ENCODE measurements around the gene HSPBP1.
A peak's percentile ranks its signal among the peaks of the same experiment; 100 is the strongest.
"Not testable (repeated sequence)": the region's sequence is repeated elsewhere in the genome, so short reads cannot be mapped to it uniquely, and the experiment has no call there.

Gene HSPBP1, protein sequence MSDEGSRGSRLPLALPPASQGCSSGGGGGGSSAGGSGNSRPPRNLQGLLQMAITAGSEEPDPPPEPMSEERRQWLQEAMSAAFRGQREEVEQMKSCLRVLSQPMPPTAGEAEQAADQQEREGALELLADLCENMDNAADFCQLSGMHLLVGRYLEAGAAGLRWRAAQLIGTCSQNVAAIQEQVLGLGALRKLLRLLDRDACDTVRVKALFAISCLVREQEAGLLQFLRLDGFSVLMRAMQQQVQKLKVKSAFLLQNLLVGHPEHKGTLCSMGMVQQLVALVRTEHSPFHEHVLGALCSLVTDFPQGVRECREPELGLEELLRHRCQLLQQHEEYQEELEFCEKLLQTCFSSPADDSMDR
- 9.3 to 11.2 reads per million in 2 donors for total RNA-seq

DNA sequence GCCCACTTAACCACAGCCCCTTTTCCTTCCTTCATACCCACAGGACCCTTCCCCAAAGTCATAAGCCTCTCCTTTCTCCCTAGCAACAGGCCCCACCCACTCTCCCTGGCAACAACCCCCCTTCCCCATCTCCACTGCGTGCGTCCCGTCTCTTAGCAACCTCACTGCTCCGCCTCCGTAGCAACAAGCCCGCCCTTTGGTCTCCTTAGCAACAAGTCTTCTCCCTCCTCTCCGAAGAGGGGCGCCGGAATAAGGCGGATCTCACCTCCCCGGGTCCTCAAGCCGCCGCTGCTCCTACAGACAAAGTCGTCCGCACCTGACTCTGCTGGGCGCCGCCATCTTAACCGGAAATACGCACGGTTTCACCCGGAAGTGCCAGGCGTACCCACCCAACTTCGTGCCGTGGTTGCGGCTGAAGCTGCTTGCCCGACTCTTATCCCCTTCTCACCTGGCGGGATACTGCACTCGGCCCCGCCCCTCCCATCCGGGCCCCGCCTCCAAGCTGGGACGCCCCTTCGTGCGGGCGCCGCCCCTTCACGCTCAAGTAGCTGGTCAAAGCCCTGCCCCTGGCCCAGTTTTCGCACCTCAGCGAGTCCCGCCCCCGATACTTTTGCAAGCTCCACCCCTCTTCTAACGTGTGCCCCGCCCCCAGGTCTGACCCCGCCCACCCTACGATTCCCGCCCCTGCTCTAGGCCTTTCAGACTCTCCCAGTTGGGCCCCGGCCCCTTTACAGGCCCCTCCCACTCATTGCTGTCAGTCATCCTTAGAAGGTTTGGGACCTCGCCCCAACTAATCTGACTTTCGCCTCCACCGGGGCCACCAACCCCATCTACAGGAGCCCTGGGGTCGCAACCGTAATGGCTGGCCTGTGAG, at the start of gene HSPBP1:
TSS of gene HSPBP1 (minus strand) at position 341 of the 874 bp plus-strand sequence. CDS start 502 bp downstream, outside the sequence.
- DNase-seq, result peak; percentile 90

DNA sequence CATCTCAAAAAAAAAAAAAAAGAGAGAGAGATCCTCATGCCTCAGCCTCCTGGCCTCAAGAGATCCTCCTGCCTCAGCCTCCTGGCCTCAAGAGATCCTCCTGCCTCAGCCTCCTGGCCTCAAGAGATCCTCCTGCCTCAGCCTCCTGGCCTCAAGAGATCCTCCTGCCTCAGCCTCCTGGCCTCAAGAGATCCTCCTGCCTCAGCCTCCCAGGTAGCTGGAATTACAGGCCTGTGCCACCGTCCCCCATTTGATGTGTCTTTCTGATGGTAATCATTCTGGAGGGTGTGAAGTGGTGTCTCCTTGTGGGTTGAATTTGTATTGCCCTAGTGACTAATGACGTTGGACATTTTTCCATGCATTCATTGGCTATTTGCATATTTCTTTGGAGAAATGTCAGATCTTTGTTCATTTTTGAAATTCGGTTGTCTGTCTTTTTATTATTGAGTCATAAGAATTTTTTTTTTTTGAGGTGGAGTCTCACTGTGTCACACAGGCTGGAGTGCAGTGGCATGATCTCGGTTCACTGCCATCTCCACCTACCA, 48.9 kb upstream of the HSPBP1 start:
- DNase-seq, result not testable (repeated sequence)

DNA sequence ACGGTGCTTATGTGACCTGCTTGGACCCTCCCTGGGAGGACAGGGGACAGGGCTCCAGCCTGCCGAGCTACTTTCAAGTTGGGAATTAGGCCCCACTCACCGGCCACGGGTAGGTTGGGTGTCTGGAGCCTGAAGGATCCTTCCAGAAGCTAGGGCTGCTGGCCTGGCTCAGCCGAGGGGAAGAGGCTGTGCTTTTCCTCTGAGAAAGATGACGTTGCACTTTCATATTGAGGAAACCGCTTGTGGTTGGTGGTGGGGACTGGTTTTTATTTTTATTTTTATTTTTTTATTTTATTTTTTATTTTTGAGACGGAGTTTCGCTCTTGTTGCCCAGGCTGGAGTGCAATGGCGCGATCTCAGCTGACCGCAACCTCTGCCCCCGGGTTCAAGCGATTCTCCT, 45.3 kb upstream of the HSPBP1 start, which contains the start of gene TMEM150B:
TSS of gene TMEM150B (minus strand) at position 170 of the 400 bp plus-strand sequence. CDS start 4,305 bp downstream, outside the sequence.
- DNase-seq, result no peak

DNA sequence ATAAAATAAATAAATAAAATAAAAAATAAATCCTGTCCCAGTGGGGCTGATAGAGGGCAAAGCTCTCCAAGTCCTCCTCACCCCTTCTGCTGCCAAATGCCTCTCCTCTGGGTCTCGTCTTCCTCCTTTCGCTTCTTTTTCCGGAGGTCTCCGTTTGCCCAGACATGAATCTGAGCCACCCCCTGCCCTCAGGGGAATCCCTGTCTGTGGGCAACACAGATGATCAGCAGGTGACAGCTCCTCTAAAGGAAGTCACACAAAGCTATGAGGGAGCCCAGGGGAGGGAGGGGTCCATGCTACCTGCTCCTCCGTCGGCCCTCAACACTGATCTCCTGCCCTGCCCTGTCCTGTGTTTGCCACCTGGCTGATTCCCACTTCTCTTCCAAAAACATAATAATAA, 44.8 kb upstream of the HSPBP1 start:
- DNase-seq, result no peak

DNA sequence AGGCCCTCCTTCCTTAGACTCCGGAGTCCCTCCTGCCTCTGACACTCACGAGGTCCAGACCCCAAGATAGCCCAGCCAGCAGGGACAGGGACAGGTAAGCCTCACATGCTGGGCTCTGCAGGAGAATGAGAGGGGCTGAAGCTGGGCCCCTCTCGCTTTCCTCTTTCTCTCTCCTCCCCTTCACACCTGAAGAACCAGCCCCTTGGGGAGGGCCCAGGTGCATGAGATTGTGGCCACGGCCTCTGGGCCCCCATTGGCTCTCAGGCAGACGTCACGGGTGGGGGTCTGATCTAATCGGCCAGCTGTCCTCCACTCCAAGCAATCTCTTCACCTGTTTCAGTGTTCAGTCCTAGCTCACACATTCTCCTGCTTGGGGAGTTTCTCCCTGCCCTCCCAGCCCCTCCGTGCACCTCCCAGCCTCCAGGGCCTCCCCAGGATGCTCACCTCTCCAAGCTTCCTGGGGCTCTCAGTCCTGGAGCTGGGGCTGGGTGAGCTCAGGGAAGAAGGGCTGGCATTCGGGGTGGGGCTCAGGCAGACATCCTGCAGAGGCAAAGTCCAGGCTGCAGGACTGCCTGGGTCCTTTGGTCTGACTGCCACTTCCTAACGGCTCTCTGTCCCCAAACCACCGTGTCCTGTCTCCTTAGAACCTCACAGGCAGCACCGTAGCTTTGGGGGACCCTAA, 42.4 kb upstream of the HSPBP1 start:
- no peak for DNase-seq

DNA sequence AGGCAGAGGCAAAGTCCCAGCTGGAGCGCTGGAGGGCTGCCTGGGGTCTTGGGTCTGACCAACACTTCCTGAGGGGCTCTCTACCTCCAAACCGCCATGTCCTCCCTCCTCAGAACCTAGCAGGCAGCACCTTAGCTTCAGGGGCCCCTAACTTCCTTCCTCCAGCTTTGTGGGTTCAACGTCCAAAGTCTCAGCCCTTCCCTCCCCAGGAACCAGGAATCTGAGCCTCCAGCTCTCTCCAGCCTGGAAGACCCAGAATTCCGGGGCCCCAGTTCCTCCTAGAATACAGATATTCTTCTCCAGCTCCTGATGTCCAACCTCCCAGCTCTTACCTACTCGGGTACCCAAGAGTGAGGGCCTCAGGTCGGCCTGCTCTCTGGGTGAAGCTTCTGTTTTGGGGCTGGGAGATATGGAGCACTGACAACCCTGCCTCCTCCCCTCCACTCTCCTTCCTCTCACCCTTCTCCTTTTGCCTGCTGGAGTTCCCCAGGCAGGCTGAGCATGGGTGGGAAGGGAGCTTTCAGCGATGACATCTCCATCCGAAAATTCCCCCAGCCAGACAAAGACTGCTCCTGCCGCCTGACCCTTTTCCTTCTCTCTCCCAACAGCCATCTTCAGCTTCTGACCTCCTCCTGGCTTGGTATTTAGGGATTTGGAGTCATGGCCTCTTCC, 41.7 kb upstream of the HSPBP1 start:
- DNase-seq, result no peak

DNA sequence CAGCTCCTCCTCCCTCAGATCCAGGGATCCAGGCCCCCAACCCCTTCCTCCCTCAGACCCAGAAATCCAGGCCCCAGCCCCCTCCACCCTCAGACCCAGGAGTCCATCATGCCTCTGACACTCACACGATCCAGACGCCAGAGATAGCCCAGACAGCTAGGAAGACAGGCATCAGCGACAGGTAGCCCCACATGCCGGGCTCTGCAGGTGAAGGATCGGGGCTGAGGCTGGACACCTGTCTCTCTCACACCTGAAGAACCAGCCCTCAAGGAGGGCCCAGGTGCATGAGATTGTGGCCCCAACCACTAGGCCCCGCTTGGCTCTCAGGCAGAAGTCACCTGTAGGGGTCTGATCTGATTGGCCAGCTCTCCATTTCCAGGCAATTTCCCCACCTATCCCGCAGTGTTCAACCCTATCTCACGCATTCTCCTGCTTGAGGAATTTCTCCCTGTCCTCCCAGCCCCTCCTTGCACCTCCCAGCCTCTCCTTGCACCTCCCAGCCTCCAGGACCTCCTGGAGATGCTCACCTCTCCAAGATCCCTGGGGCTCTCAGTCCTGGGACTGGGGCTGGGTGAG, 41.0 kb upstream of the HSPBP1 start:
- DNase-seq, result no peak

DNA sequence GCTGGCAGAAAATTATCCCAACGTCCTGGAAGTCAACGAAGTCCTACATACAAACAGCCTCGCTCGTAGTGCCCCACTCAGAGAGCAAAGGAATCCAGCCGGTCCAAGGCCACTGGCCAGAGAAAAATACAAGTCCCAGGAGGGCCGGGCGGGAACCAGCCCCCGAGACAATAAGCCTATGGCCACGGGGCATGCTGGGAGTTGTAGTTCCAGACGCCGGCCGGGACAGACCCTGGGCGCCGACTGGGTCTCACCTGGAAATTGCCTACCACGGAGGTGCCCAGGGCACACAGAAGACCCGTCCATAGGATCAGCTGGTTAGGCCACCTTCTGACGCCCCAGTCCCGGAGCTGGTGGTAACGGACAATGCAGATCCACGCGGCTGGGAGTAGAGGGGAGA, 39.9 kb upstream of the HSPBP1 start:
- DNase-seq, result no peak

DNA sequence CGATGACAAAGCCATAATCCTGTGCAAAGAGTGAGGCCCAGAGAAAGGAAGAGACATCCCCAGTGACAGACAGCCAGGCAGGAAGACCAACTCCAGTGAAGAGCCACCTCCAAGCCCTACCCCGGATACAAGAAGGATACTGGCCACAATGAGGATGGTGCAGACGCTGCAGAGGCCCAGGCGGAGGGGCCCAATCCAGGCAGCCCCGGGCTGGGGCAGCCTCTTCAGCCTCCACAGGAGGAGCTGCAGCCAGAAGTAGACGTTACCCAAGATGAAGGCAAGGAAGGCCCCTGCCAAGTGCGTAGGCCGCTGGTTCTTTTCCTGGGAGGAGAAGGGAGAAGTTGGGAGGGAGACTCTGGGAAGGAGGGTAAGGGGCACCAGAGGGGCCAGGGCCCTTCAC, 36.7 kb upstream of the HSPBP1 start:
- DNase-seq, result no peak

DNA sequence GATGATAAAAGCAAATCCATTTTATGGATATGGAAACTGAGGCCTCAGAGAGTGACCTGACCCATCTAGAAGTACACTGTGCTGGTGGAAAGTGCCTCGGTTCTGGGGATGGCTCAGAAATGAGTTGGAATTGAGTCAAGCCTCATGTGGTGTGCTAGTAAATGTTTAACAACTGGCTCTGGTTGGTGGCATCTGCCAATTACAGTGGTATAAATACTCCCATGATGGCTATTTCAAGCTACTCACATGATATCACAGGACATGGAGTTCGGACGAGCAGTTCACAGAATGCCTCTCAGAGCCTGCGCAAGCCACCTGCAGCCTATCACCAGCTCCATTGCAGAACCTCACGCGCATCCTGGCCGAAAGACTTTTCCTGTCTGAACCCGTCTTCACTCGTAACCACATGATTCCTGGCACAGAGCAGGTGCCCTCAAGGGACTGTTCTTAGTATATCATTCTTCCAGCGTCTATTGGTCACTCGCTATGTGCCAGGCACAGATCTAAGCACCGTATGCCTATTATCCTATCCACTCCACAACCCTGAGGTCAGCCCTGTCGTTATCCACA, 36.1 kb upstream of the HSPBP1 start:
- DNase-seq, result no peak

DNA sequence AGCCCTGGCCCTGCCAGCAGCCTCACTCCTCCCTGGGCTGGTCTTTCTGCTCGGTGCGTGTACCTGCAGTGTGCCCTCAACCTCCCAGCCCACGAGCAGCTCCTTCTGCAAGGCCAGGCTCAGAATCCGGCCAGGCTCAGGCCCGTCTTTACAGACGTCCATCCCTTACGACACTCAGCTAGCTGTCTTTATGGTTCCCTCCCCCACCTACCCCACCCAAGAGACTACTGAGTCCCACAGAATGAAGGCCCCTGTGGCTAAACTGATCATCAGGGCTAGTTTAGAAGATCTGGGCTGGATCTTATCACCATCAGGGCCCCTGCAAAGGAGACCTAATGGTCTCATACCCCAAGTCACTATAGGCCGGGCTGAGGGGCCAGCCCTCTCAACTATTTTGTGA, 34.5 kb upstream of the HSPBP1 start:
- no peak for DNase-seq

DNA sequence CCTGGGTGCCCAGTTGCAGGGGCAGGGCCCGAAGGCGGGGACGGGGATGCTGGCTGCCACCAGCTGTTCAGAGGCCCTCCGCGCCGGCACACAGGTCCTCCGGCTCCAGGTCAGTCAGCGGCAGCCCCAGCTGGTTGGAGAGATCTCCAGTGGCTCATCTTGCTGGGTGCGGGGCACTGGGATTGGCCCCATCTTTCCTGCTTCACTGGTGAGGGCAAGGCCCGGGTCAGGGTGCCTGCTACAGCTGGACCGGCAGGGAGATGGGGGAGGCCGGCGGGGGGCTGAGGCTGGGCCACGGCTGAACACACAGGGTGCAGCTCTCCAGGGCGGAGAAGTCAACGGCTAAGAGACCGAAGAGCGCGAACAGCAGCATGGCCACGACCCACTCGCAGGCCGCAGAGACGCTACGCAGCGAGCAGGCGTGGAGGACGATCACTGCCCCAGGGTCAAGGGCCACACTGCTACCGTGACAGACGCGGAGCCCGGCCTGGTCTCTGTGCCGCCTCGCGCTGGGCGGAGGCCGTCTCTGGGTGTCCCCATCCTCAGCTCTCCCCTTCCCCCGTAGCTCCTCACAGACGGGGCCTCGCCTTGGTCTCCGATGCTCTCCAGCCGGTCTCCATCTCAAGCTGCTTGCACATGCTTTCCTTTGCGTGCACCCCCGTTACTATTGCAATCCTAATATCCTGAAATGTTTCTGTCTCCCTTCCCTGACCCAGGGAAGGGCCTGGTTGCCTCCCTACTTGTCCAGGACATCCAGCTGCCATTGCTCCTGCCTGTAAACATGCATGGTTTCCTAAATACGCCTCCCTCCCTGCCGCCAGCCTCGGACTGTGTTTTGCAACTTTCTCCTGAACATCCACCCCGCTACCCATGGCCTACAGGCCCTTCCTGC, 33.0 kb upstream of the HSPBP1 start:
- DNase-seq, result no peak

DNA sequence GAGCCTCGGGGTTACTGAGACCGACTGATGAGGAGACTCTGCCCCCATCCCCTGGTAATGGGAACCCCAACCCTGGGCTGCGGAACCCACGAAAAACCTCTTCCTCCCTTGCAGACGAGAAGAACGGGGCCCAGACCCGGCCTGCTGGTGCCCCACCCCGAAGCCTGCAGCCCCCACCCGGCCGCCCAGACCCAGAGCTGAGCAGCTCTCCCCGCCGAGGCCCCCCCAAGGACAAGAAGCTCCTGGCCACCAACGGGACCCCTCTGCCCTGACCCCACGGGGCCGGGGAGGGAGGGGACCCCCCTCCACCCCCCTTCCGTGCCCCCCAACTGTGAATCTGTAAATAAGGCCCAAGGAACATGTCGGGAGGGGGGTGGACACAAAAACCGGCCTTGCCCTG, 31.9 kb upstream of the HSPBP1 start:
- DNase-seq, result no peak

DNA sequence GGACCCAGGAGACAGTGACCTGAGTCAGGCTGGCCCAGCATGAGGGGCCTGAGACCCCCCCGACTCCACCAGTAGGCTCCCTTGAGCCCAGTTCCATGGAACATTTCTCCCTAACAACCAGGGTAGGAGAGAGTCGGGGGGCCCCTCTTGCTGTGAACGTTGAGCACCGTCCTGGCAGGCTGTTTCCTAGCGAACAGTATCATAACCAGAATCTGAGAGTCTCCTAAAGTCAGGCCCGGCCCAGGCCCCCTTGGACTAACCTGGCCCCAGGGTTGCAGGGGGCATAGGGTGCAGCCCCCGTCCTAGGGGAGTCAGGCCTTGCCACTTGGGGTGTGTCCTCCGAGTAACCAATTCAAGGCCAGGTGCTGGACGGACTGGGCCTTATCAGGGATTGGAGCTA, 31.5 kb upstream of the HSPBP1 start:
- no peak for DNase-seq

DNA sequence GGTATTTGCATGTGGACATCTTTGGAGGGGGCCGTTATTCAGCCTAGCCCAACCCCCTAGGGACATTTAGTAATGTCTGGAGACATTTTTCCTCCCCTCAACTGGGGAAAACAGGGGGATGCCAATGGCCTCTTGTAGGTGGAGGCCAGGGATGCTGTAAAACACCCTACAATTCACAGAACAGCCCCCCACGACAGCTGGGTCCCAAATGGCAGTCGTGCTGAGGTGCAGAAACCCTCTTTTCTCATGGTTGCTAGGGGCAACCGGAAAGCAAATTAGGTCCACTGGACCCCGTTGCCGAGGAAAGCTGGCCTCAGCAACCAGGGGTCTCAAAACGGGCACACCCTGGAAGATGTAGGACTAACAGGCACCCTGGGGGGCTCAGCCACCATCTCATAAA, 30.6 kb upstream of the HSPBP1 start:
- no peak for DNase-seq

DNA sequence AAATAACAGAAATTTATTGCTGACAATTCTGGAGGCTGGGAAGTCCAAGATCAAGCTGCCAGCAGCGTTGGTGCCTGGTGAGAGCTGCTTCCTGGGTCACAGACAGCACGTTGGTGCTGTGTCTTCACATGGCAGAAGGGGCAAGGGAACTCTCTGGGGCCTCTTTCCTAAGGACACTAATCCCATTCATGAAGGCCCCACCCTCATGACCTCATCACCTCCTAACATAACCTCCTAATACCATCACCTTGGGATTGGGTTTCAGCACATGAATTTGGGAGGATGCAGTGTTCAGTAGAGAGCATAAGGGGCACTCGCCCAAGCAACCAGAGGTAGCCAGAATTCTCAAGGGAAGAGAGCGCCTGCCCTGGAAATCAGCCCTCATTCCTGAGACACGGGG, 29.5 kb upstream of the HSPBP1 start:
- no peak for DNase-seq

DNA sequence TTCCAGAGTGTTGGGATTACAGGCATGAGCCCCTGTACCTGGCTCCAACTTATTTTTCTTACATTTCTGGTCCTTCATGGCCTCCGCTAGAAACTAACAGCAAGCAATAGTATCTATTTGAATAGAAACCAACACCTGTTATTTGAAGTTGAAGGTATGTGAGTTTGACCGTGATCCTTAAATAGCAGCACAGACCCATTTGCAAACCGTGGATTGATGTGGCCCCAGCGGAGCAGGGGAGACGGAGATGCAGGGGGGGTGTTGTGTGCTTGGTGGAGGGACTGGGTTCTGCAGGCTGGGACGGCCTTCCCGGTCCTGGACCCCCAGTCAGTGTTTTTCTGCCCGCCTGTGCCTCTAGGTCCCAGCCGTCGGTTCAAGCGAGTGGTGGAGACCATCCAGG, 28.4 kb upstream of the HSPBP1 start:
- no peak for DNase-seq

DNA sequence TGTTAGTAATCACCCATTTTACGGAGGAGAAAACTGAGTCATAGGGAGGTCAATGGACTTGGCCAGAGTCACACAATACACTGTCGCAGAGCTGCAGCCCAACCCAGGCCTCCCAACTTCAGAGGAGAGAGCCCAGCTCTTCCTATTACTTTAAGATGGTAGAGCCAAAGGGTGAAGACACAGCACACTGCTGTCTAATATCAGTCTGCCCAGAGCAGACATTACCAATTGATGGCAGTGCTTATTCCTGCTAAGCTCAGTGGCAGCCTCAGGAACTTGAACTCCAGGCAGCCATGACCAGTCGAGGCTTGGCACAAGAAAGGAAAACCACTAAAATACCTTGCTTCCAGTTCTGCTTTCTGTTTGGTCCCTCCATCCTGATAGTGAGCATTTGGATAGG, 26.8 kb upstream of the HSPBP1 start:
- DNase-seq, result no peak

DNA sequence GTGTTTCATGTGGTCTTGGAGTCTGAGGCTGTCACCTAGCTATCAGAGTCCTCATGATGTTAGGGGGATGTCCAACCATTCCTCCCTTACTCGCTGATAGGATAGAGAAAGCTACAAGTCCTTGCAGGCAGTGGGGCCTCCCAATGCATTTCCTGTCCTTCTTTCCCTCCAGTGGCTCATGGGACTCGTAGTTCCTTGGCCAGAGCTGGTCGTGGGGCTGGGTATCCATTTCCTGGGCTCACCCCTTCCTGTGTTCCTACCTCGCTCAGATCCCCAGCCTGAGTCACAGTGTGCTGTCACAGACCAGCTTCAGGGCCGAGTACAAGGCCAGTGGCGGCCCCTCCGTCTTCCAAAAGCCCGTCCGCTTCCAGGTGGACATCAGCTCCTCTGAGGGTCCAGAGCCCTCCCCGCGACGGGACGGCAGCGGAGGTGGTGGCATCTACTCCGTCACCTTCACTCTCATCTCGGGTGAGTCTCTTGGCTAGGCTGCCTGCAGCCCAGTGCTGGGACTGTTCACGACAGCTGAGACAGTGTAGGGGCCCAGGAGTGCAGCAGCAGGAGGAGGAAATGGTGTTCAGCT, 26.2 kb upstream of the HSPBP1 start:
- DNase-seq, result no peak

DNA sequence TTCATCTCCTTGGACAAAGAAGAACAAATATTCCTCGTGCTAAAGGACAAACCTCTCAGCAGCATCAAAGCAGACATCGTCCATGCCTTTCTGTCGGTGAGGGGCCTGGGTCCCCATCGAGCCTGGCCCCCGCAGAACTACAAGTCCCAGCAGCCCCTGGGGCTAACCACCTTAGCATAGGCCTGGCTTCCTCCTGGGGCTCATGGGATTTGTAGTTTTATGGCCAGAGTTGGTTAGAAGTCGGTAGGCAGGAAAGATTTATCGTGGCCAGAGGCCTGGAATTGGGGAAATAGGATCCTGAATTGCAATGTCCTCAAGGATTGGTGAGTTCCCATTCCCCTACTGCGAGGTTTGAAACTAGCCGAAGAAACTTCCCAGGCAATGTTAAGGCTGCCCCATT, 25.6 kb upstream of the HSPBP1 start:
- no peak for DNase-seq

Data from activated gamma-delta T cell (primary cell).